ENCODE results near the gene NEU2. TPM values are rescaled to one million over a fixed set of nuclear protein-coding genes. Genes with fewer than 3 reads are reported as not detected.

The NEU2 gene
- polyA plus RNA-seq, 2 of the 4 experiments (the other 2 are of a cell fraction): not detected

DNA sequence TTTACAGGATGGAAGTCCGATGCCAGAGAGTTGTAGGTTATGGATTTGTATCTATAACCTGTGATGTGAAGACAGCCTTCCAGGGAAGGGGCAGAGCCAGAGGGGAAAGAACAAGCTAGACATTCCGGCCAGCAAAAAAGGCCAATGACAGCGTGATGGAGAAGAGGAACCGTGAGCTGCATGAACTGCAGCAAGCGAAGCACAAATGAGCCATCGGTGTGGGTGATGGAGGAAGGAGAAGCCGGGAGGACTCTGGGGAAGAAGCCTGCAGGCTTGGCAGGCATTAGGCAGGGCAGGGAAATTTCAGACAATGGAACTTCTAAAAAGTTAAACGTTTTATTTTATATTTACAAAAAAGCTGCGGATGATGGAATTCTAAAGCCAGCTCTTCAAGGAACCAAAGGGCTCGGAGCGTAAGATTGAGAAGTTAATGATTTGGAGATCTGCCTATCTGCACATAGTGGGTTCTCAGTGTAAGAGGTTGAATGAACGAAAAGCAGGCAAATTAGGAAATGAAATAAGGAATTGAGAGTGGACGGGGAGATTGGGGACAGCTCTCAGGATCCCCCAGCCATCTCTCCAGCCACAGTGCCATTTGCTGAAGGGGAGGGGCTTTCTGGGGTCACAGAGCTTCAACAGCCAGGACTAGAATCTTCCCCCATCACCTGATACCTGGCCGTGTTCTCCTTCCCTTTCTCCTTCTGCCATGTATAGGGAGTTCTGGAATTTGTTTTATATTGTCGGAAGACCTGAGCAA, 47.8 kb upstream of the NEU2 start:
- Histone ChIP-seq H3K4me2 (no peak overlapping the region), H3K27ac (peak overlapping the region; percentile 0 to 86; a peak in 3 of 6 replicates), H3K4me3 (no peak overlapping the region), H3K9me3 (peaks cover 9% of the 10 kb centered on the region; the same call in 2 of the 3 replicates), H3K4me1 (peaks cover 50% of the 10 kb centered on the region)
- ATAC-seq (no peak), FAIRE-seq (no peak), DNase-seq (ENCODE audit: low read depth in 1 of 2, low spot score in 1 of 2) (no peak)
- POLR2A ChIA-PET: no interaction called here
- TF ChIP-seq HDAC2 (IDR thresholded peaks at IDR 0.05): no peak
- TF ChIP-seq PHF8 (IDR thresholded peaks at IDR 0.05; ENCODE audit: borderline replicate concordance, low read depth): no peak
- CTCF ChIA-PET: interaction anchor here (0.6 to 3.6 kb wide), 6 partner anchors 27 to 266 kb away, joined by 3 to 13 read pairs (median 7); partner anchors contain the start of gene ATG16L1
- 90% methylated on average over 15 of the region's 15 CpGs for WGBS (ENCODE audit: missing lambda C conversion rate)

DNA sequence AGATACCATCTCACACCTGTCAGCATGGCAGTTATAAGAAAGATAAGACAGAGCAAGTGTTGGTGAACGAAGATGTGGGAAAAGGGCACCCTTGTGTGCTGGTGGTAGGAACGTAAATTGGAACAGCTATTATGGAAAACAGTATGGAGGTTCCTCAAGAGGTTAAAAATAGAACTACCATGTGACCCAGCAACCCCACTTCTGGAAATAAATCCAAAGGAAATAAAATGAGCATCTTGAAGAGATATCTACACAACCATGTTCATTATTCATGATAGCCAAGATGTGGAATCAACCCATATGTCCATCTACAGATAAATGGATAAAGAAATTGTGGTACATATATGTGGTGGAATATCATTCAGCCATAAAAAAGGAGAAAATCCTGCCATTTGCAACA, 46.3 kb upstream of the NEU2 start:
- ATAC-seq (no peak), FAIRE-seq (no peak), DNase-seq (ENCODE audit: low read depth in 1 of 2, low spot score in 1 of 2) (no peak)
- POLR2A ChIA-PET: no interaction called here
- Histone ChIP-seq H3K4me2 (no peak overlapping the region), H3K4me3 (no peak overlapping the region), H3K4me1 (peaks cover 45% of the 10 kb centered on the region), H3K27ac (peak overlapping the region in 1 of 2 experiments; percentile 92; a peak in 4 of 6 replicates), H3K9me3 (peaks cover 9% of the 10 kb centered on the region; the same call in 2 of the 3 replicates)
- CTCF ChIA-PET: interaction anchor here (3.6 kb wide), 1 partner anchor 43 kb away, joined by 12 read pairs; no protein-coding TSS in a partner anchor
- TF ChIP-seq EHMT2 (IDR thresholded peaks at IDR 0.05; ENCODE audit: low read depth) (no peak), TP53 (CRISPR knock-in tag; IDR thresholded peaks at IDR 0.05) (no peak), FOSB (CRISPR knock-in tag; IDR thresholded peaks at IDR 0.05) (no peak), NFE2L2 (conservative IDR thresholded peaks at IDR 0.05; ENCODE audit: low read length) (no peak), RNF2 (IDR thresholded peaks at IDR 0.05; ENCODE audit: borderline replicate concordance, low read depth) (no peak), HOXB13 (CRISPR knock-in tag; IDR thresholded peaks at IDR 0.05; ENCODE audit: low read depth) (no peak), SMC3 (IDR thresholded peaks at IDR 0.05) (no peak), JUN (IDR thresholded peaks at IDR 0.05) (no peak), TFCP2L1 (CRISPR knock-in tag; IDR thresholded peaks at IDR 0.05) (no peak), ZNF302 (CRISPR knock-in tag; IDR thresholded peaks at IDR 0.05) (no peak)
- TF ChIP-seq, protein P1, sequence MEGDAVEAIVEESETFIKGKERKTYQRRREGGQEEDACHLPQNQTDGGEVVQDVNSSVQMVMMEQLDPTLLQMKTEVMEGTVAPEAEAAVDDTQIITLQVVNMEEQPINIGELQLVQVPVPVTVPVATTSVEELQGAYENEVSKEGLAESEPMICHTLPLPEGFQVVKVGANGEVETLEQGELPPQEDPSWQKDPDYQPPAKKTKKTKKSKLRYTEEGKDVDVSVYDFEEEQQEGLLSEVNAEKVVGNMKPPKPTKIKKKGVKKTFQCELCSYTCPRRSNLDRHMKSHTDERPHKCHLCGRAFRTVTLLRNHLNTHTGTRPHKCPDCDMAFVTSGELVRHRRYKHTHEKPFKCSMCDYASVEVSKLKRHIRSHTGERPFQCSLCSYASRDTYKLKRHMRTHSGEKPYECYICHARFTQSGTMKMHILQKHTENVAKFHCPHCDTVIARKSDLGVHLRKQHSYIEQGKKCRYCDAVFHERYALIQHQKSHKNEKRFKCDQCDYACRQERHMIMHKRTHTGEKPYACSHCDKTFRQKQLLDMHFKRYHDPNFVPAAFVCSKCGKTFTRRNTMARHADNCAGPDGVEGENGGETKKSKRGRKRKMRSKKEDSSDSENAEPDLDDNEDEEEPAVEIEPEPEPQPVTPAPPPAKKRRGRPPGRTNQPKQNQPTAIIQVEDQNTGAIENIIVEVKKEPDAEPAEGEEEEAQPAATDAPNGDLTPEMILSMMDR (IDR thresholded peaks at IDR 0.05): no peak
- TF ChIP-seq, protein P2, sequence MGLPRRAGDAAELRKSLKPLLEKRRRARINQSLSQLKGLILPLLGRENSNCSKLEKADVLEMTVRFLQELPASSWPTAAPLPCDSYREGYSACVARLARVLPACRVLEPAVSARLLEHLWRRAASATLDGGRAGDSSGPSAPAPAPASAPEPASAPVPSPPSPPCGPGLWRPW (IDR thresholded peaks at IDR 0.05): no peak
- 92% methylated on average over 2 of the region's 2 CpGs for WGBS (ENCODE audit: missing lambda C conversion rate)

DNA sequence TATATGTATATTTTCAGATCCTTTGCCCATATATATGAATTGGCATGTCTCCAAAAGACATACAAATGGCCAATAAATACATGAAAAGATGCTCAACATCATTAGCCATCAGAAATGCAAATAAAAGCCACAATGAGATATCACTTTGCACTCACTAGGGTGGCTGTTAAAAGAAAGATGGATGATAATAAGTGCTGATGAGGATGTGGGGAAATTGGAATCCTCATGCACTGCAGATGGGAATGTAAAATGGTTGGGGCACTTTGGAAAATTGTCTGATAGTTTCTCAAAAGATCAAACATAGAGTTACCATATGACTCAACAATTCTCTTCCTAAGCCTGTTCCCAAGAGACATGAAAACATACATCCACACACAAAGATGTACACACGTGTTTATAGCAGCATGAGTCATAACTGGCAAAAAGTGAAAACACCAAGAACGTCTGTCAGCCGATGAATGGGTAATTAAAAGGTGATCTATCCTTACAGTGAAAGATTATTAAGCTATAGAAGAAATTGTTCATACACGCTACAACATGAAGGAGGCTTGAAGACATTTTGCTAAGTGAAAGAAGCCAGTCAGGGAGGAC, 39.1 kb upstream of the NEU2 start:
- 80% methylated on average over 4 of the region's 4 CpGs for WGBS (ENCODE audit: missing lambda C conversion rate)
- peaks cover 21% of the 10 kb centered on the region for H3K4me1 ChIP-seq
- TF ChIP-seq HDAC2 (IDR thresholded peaks at IDR 0.05) (no peak), FOSL2 (IDR thresholded peaks at IDR 0.05) (no peak), FOSL2 (CRISPR knock-in tag; IDR thresholded peaks at IDR 0.05) (peak; percentile 61; the same call in 1 of the 2 replicates)
- no peak overlapping the region for H3K4me2 ChIP-seq
- ChIA-PET CTCF (no interaction called here), POLR2A (no interaction called here)
- H3K4me3 ChIP-seq: no peak overlapping the region
- DNase-seq (ENCODE audit: low read depth in 1 of 2, low spot score in 1 of 2) (no peak), ATAC-seq (no peak), FAIRE-seq (no peak)
- 0 out of 3 replicates have a peak, but pooled peaks cover 5% of the 10 kb centered on the region for H3K9me3 ChIP-seq
- H3K27ac ChIP-seq: no peak overlapping the region

DNA sequence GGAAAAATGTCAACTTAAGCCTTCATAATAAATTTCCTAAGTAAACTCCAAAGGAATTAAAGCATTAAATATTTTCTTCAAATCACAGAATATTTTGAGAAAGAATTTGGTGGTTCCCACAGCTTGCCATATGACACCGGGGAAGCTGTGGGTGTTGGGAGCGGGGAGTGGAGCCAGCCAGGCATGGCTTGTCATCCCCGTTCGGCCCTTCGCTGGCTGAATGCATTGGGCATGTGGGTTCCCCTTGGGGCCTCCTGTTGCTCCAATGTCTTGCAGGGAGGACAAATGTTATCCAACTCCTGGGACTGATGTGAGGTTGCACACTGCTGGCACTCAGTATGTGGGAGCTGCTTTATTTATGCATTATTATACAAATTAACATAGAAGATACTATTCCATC, 38.0 kb upstream of the NEU2 start:
- POLR2A ChIA-PET: no interaction called here
- TF ChIP-seq HDAC2 (IDR thresholded peaks at IDR 0.05) (no peak), RARB (CRISPR knock-in tag; IDR thresholded peaks at IDR 0.05) (no peak)
- no peak overlapping the region for H3K27ac ChIP-seq
- H3K4me3 ChIP-seq: no peak overlapping the region
- no peak for ATAC-seq
- no peak overlapping the region for H3K4me2 ChIP-seq
- H3K4me1 ChIP-seq: peaks cover 12% of the 10 kb centered on the region
- H3K9me3 ChIP-seq: 0 out of 3 replicates have a peak, but pooled peaks cover 5% of the 10 kb centered on the region
- WGBS (ENCODE audit: missing lambda C conversion rate): 88% methylated on average over 5 of the region's 5 CpGs
- CTCF ChIA-PET: no interaction called here
- no peak for FAIRE-seq
- DNase-seq (ENCODE audit: low read depth in 1 of 2, low spot score in 1 of 2): no peak

All from A549 (cell line).